ENCODE data around the gene DISC1.
"Not testable (repeated sequence)": the region's sequence is repeated elsewhere in the genome, so short reads cannot be mapped to it uniquely, and the experiment has no call there.

The DISC1 gene

DNA sequence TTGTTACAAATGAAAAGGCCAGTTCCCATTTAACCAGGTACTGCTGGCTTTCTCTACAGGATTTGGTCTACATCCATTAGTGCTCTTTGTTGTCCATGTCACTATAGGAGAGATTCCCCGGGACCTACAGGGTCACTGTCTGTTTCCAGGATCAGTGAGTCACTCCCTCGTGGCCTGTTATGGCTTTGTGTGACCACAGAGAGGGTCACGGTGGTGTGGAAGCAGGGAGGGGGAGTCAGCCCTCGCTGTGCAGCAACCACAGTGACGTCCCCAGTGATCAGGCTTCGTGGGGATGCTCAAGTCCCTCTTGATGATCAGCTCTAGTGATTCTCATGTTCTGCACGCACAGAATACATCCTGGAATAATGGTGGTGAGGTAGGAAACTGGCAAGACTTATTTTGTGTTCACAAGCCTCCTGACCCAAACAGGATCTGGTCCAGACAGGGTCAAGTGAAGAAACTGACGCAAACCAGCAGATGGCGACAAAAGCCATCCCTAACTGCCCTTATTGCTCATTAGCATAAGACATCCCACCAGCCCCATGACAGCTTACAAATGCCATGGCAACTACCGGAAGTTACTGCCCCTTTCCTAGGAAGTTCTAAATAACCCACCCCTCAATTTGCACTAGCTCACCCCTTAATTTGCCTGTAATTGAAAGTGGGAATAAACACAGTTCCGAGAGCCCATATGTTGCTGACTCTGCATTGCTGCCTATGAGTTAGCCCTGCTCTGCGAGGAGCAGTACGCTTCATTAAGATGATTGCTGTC, 98.5 kb downstream of the DISC1 start:
- in situ Hi-C loops (cut with MboI; ENCODE audit: low sequenced_read_pairs), result no loop called here

DNA sequence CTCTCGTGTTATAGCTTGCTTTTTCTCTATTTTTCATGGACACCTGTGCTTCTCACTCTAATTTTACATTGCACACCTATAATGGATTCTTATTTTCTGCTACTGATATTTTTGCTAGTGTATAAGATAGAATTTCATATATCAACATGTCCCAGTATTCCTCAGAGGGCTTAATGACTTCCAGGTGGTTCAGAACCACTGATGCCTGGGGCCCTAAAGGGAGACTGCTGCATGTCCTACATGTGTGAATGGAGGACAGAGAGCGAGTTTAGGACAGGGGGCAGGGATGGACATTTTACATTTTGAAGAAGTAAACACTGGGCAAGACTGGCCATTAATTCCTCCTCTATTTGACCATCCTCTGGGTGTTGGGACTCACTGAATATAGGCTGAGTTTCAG, 100.6 kb downstream of the DISC1 start:
- in situ Hi-C loops (cut with MboI; ENCODE audit: low sequenced_read_pairs), result no loop called here

DNA sequence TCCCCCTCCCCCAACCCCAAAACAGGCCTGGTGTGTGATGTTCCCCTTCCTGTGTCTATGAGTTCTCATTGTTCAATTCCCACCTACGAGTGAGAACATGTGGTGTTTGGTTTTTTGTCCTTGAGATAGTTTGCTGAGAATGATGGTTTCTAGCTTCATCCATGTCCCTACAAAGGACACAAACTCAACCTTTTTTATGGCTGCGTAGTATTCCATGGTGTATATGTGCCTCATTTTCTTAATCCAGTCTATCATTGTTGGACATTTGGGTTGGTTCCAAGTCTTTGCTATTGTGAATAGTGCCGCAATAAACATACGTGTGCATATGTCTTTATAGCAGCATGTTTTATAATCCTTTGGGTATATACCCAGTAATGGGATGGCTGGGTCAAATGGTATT, 102.4 kb downstream of the DISC1 start:
- in situ Hi-C loops (cut with MboI; ENCODE audit: low sequenced_read_pairs), result not testable (repeated sequence)

DNA sequence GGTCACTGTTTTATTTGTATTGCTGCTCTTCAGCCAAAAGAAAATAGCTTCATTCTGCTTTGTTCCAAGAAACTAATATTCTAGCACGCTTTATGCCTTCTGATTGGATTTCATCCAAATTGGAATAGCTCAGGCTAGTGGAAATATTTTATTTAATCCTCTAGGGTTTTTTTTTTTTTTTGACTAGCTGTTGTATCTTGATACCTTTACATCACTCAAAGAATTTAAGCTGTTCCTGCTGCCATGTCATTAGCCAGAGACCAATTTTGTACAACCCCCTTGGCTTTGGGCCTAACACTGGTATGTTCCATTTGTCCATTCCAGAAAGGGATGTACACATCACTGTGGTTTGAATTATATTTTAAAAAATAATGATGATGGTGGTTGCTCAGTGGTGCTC, 103.0 kb downstream of the DISC1 start:
- in situ Hi-C loops (cut with MboI; ENCODE audit: low sequenced_read_pairs), result no loop called here

DNA sequence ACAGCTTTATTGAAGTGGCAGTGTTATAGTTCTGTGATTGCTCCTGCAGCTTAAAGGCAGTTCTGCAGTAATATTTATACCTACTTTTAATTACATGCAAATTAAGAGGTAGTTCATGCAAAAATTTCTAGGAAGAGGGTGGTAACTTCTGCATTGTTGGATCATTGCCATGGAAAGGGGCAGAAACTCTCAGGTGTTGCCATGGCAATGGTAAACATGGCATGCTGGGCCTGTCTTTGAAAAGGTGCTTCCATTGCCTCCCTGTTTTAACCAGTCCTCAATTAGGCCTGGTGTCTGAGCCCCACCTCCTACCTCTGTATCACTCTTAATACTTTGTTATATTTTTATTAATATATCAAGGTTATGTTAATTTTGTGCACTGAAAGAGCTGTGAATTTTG, 104.7 kb downstream of the DISC1 start:
- in situ Hi-C loops (cut with MboI; ENCODE audit: low sequenced_read_pairs), result no loop called here

DNA sequence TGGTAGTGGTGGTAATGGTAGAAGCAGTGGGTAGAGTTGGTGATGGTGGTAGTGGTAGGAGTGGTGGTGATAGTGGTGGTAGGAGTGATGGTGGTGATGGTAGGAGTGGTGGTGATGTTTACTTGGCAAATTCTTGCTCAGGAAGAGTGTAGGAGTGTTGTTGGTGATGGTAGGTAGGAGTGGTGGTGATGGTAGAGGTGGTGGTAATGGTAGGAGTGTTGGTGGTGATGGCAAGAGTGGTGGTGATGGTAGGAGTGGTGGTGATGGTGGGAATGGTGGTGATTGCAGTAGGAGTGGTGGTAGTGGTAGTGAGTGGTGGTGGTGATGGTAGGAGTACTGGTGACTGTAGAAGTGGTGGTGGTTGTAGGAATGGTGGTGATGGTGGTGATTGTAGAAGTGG, 106.5 kb downstream of the DISC1 start:
- in situ Hi-C loops (cut with MboI; ENCODE audit: low sequenced_read_pairs), result no loop called here

DNA sequence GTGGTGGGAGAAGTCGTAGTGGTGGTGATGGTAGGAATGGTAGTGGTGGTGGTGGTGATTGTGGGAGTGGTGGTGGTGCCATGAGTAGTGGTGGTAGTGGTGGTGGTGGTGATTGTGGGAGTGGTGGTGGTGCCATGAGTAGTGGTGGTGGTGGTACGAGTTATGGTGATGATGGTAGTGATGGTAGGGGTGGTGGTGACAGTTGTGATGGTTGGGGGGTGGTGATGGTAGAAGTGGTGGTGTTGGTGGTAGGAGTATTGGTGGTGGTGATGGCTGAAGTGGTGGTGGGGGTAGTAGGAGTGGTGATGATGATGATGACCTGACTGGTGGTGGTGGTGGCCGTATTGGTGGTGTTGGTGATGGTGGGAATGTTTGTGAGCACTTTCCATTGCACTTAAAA, 107.1 kb downstream of the DISC1 start:
- in situ Hi-C loops (cut with MboI; ENCODE audit: low sequenced_read_pairs), result no loop called here

DNA sequence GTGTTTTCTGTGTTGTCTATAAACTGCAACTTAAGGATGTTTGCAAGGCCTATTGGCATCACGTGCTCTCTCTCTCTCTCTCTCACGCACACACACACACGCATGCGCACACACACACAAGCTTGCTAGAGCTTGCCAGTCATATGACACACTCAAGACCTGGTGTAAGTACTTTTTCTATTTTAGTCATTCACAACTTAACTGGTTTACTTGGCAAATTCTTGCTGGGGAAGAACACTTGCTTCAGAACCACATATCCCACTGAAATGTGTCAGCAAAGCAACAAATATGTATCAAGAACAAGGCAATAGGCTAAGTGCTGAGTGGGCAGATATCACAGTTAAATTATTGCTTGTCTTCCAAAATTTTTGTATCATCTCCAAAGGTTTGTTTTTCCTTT, 107.8 kb downstream of the DISC1 start:
- in situ Hi-C loops (cut with MboI; ENCODE audit: low sequenced_read_pairs), result no loop called here

DNA sequence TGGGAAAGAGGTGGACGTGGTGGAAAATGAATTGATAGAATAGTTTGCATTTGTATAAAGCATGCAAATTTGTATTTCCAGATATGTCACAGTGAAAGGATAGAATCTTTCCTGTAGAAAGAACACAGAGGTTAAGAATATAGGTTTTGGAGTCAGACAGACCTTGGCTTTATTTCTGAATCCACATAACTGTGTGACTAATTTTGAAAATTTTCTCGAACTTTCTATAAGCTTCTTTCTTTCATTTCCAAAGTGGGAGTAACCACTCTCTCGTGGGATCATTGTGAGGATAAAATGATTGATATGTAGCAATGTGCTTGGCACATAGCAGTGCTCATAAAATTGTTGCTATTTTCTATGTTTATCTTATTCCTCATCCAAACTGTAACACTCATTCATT, 108.8 kb downstream of the DISC1 start:
- in situ Hi-C loops (cut with MboI; ENCODE audit: low sequenced_read_pairs), result no loop called here

DNA sequence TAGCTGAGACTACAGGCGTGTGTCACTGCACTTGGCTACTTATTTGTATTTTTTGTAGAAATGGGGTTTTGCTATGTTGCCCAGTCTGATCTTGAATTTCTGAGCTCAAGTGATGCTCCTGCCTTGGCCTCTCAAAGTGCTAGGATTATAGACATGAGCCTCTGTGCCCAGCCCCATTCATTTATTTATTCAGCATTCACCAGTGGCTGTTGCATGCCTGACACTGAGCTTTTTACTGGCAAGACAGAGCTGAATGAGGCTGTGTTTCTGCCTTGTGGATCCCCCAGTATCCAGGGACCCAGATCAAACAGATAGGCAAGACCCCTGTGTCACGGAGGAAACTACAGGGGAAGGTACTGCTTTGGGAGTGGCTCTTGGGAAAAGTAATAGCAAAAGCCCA, 109.4 kb downstream of the DISC1 start:
- in situ Hi-C loops (cut with MboI; ENCODE audit: low sequenced_read_pairs), result no loop called here

DNA sequence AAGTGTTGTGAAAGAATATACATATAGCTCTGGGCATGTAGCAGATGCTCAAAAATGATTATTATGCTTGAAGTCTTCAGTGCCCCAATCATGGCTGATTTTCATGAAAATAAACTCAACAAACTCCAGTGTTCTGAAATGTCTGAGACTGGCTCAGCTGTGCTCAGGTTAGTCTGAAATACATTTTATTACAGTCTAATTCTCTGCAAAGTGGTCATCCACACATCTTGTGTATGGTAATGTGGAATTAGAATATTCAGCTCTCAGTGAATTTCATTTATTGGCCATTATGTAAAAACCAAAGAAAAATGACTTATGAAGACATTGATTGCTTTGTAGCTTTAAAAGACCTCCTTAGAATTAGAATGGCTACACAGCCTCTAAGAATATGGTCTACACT, 109.9 kb downstream of the DISC1 start:
- in situ Hi-C loops (cut with MboI; ENCODE audit: low sequenced_read_pairs), result no loop called here

DNA sequence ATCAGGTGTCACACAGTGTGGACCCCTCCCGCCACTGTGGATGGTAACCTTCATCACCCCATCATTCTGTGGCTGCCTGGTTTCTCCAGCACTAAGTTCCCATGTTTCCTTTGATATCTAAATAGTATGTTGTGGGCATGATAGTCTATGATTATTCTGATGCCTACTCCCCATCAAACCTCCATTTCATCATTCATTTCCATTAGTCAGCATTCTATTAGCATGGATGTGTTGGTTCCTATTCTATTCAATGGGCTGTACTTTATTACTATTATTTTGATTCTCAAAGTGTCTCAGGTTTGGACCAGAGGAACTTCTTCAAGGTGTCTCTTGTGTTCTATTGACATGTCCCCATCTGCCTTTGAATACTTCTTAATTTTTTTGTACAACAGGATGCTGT, 112.0 kb downstream of the DISC1 start:
- in situ Hi-C loops (cut with MboI; ENCODE audit: low sequenced_read_pairs), result no loop called here

DNA sequence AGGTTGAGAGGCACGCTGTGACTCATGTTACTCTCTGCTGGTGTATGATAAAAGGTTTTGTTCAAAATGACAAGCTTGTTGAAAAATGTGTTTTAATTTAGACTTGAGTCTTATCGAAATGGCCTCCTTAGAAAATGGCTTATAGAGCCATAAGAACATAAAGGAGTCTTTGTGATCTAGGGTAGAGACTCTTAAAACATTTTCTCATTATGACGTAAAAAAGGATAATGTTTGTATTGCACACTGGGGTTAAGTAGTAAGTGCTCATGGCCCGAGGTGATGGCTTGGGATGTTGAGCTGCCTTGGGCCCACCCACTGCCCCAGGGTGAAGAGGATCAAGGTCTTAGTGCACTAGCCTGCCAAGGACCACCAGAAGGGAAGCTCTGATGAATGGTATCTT, 117.4 kb downstream of the DISC1 start:
- in situ Hi-C loops (cut with MboI; ENCODE audit: low sequenced_read_pairs), result no loop called here

DNA sequence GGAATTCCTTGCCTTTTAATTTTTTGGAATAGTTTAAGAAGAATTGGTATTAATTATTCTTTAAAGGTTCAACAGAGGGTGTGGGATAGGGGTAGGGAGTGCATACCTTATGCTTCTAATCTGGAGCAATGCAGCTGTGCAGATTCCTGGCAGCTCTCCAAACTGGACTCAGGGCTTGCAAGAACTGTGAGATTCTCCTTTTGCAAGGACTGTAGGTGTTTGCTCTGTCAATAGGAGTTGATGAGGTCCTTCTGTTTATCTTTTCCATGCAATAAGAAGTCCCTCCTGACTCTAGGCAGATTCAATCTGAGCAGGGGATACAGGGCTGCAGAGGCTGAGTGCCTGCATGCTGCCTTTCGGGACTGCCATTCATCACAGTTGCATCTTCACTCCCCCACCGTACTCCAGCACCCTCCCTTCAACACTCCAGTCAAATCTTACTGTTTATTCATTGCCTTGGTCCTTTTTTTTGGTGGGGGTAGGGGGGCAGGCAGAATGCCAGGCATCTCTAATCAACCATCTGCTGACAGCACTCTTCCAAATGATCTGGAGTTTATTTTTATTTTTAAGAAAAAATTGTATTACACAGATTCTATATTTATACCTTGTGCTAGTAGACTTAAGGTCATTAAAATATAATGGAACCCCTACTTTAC, 122.3 kb downstream of the DISC1 start:
- in situ Hi-C loops (cut with MboI; ENCODE audit: low sequenced_read_pairs), result no loop called here

DNA sequence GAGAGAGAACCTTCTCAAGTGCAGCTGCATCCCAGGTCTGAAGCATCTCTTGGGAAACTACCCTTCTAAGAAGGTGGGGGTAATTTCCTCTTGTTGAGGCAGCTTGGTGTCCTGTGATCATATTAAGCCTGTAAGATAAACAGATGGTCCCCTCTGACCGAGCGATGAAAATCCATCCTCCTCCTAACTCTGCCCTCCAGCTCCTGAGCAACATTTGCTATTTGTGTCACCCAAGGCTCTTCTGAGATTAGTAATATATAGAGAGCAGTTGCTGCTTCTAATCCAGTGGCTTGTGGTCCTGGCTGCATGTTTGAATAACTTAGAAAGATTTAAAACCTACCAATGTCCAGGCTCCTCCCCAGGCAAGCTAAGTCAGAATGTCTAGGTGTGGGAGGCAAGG, 123.7 kb downstream of the DISC1 start:
- in situ Hi-C loops (cut with MboI; ENCODE audit: low sequenced_read_pairs), result no loop called here

DNA sequence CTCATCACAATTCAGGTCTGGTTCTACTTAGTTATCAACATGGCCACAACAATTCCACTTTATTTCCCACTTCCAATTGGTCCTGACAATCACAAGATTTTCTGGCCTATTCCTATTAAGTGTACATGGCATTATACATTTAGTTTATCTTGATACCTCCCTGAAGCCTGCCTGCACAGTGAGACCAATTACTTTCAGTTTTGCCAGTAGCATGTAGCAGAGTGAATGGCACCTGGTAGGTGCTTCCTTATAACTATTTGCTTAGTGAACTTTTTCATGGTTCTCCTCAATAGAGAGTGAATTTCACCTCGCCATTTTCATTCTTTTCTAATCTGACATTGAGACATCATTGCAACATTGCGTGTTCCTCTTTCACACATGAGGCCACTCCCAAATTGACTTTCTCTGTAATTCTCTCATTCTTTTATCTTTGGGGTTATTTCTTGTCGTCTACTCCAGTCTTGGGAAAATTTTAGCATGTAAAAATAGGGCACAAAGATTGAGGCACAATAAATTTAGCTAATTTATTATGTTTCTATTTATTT, 124.3 kb downstream of the DISC1 start:
- in situ Hi-C loops (cut with MboI; ENCODE audit: low sequenced_read_pairs), result no loop called here

DNA sequence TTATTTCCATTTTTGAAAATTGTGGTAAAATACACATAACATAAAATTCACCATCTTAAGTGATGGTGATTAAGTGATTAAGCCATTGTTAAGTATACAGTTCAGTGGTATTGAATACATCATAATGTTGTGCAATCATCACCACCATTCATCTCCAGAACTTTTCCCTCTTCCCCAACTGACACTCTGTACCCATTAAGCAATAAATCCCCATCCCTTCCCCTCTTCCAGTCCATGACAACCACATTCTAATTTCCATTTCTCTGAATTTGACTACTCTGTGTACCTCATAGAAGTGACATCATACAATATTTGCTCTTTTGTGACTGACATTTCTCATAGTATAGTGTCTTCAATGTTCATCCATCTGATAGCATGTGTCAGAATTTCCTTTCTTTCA, 124.8 kb downstream of the DISC1 start:
- in situ Hi-C loops (cut with MboI; ENCODE audit: low sequenced_read_pairs), result no loop called here

DNA sequence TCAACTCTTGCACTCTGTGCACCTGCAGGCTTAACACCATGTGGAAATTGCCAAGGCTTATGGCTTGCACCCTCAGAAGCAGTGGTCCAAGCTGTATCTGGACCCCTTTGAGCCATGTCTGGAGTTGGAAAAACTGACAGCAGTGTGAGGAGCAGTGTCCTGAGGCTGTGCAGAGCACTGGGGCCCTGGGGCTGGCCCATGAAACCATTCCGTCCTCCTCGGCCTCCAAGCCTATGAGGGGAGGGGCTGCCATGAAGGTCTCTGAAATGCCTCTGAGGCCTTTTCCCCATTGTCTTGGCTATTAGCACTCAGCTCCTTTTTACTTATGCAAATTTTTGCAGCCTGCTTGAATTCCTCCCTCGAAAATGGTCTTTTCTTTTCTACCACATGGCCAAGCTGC, 126.7 kb downstream of the DISC1 start:
- in situ Hi-C loops (cut with MboI; ENCODE audit: low sequenced_read_pairs), result no loop called here

DNA sequence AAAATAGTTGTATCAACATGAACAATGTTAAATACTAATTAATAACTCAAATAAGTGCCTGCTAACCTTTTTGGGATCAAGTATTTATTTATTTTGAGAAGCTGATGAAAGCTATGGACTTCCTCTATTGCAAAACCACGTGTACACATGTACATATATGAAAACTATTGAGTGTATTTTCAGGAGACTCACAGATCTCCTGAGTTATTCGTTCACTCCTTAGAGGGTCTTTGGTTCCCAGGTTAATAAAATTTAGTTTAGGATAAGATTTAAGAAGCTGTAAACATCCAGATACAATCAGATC, 130.5 kb downstream of the DISC1 start:
- in situ Hi-C loops (cut with MboI; ENCODE audit: low sequenced_read_pairs), result loop anchor here (5.0 kb wide), 1 partner anchor 50 kb away; no protein-coding TSS in a partner anchor

DNA sequence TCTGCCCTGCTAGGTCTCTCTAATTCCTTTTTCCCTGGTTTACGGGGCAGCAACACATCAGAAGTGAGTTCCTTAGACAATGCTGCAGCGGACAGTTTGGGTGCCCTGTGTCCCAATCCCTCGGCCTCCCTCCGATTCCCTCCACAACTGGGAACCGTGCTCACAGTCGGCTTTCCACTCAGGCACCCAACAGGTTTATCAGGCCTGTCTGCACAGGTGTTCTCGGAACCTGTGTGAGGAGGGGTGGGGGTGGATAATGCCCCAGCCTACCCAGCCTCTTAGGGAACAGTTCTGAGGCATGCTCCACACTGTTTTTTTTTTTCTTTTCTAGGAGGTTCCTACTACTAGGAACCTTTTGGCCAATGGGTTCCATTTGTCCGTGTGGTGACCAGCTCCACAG, 131.2 kb downstream of the DISC1 start:
- in situ Hi-C loops (cut with MboI; ENCODE audit: low sequenced_read_pairs), result loop anchor here (5.0 kb wide), 1 partner anchor 50 kb away; no protein-coding TSS in a partner anchor

DNA sequence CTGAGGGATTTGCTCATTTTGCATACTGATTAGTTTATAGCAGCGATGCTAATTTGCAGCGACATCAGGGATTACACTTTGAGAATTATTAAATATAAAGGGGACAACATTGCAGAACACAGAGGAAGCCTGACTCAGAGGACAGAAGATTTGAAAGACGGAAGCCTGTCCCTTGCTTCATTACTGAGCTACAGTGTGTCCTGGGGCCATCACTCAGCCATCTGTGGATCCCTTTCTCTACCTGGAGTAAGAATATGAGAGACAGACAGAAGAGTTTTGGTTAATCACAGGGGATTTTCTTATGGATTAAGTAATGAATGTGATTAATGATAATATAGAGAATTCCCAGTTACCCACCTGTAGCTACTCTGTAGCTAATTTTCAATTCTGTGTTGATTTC, 134.7 kb downstream of the DISC1 start:
- in situ Hi-C loops (cut with MboI; ENCODE audit: low sequenced_read_pairs), result no loop called here

DNA sequence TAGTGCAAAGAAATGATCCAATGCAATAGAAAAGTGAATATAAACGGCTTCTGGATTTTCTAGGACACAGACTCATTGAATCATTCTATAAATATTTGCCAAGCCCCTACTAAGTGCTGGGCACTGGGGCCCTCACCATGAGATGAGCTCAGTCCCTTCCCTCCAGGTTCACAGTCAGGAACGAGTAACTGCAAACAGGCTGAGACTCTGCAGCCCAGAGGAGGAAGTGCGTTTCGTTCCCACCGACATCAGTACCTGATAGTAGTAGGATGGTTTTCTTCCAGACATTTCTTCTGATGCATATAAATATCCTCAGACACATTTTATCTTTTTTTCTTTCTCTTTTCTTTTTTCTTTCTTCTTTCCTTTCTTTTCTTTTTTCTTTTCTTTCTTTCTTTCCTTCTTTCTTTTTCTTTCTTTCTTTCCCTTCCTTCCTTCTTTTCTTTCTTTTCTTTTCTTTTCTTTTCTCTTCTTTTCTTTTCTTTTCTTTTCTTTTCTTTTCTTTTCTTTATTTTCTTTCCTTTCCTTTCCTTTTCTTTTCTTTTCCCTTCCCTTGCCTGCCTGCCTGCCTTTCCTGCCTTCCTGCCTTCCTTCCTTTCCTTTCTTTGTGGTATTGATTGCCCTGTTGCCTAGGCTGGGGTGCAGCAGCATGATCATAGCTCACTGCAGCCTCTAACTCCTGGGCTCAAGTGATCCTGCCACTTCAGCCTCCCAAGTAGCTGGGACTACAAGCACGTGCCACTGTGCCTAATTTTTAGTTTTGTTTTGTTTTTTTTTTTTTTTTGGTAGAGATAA, 135.4 kb downstream of the DISC1 start:
- in situ Hi-C loops (cut with MboI; ENCODE audit: low sequenced_read_pairs), result no loop called here
